ENCODE data around the gene TRIM31.

DNA sequence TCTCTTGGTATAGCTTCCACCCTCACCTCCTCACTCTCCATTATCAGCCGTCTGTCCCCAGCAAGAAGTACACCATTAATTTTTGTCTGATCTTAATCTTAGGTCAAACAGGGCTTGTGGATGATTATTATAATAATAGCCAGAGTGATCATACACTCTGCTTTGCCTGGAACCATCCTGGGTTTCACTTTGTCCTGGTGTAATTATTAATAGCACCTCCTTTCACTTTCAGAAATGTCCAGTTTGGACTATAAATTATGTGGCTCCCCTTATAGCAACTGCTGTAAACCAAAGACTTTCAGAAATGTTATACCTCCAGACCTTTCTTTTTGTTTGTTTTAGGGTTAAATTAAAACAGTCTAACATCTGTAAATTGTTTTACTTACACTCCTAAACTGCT lies 951 bp upstream of the TRIM31 start:
- TF ChIP-seq, protein P1, sequence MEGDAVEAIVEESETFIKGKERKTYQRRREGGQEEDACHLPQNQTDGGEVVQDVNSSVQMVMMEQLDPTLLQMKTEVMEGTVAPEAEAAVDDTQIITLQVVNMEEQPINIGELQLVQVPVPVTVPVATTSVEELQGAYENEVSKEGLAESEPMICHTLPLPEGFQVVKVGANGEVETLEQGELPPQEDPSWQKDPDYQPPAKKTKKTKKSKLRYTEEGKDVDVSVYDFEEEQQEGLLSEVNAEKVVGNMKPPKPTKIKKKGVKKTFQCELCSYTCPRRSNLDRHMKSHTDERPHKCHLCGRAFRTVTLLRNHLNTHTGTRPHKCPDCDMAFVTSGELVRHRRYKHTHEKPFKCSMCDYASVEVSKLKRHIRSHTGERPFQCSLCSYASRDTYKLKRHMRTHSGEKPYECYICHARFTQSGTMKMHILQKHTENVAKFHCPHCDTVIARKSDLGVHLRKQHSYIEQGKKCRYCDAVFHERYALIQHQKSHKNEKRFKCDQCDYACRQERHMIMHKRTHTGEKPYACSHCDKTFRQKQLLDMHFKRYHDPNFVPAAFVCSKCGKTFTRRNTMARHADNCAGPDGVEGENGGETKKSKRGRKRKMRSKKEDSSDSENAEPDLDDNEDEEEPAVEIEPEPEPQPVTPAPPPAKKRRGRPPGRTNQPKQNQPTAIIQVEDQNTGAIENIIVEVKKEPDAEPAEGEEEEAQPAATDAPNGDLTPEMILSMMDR (IDR thresholded peaks at IDR 0.05) = no peak
- no peak for TF ChIP-seq POLR2A (IDR thresholded peaks at IDR 0.05)
